Liver (tissue), 9 donors: ENCODE results near the gene ATPAF1. TPM values are rescaled to one million over a fixed set of nuclear protein-coding genes. Genes with fewer than 3 reads are reported as not detected.

Experiments used
- DNase-seq: peaks from one replicate; pipeline ENCODE4 v3.0.0-alpha.2; 2017; ENCODE audit warnings: low spot score
- H3K27ac ChIP-seq, 2 donors: one replicate each; pipeline ENCODE4 v1.7.0; 2013; ENCODE audit warnings: inconsistent platforms in 2 of 2, low read length in 2 of 2, control low read depth in 1 of 2, low read depth in 1 of 2, mild to moderate bottlenecking in 1 of 2
- H3K27me3 ChIP-seq, 4 donors: one replicate each; pipeline versions ENCODE4 v1.6.1 to v1.7.0; 2013; ENCODE audit warnings: low read length in 3 of 4, inconsistent platforms in 1 of 4, mild to moderate bottlenecking in 1 of 4, moderate library complexity in 1 of 4; ENCODE audit not compliant: control insufficient read depth in 4 of 4, insufficient read depth in 4 of 4
- H3K36me3 ChIP-seq, 4 donors: one replicate each; pipeline versions ENCODE4 v1.6.1 to v1.7.0; 2013; ENCODE audit warnings: low read length in 3 of 4, mild to moderate bottlenecking in 3 of 4, low read depth in 1 of 4, moderate library complexity in 1 of 4; ENCODE audit not compliant: control insufficient read depth in 4 of 4, insufficient read depth in 3 of 4
- H3K4me1 ChIP-seq, 4 donors: one replicate each; pipeline versions ENCODE4 v1.6.1 to v1.7.0; 2013; ENCODE audit warnings: low read length in 3 of 4, mild to moderate bottlenecking in 3 of 4, moderate library complexity in 1 of 4; ENCODE audit not compliant: control insufficient read depth in 4 of 4, insufficient read depth in 4 of 4
- H3K4me3 ChIP-seq, 3 donors: one replicate each; pipeline versions ENCODE4 v1.6.1 to v1.7.0; 2013; ENCODE audit warnings: low read length in 3 of 3, control low read depth in 1 of 3, low read depth in 1 of 3, mild to moderate bottlenecking in 1 of 3
- H3K9ac ChIP-seq, 2 donors: one replicate each; pipeline ENCODE4 v1.7.0; 2013; ENCODE audit warnings: low read length in 2 of 2, mild to moderate bottlenecking in 2 of 2, moderate library complexity in 2 of 2, control low read depth in 1 of 2, low read depth in 1 of 2
- H3K9me3 ChIP-seq, 4 donors: one replicate each; pipeline versions ENCODE4 v1.6.1 to v1.7.0; 2013; ENCODE audit warnings: low read length in 3 of 4; ENCODE audit not compliant: control insufficient read depth in 4 of 4
- EGR1 ChIP-seq, 2 donors: IDR thresholded peaks; 2 replicates each; pipeline ENCODE4 v1.6.1; 2016 to 2018; ENCODE audit warnings: antibody characterized with exemption in 2 of 2, low read depth in 2 of 2
- FOXA1 ChIP-seq: IDR thresholded peaks from 2 replicates; pipeline ENCODE4 v1.6.1; 2016; ENCODE audit warnings: antibody characterized with exemption
- FOXA2 ChIP-seq: IDR thresholded peaks from 2 replicates; pipeline ENCODE4 v1.6.1; 2016; ENCODE audit warnings: antibody characterized with exemption
- GABPA ChIP-seq, 2 donors: IDR thresholded peaks in 1 of 2; conservative IDR thresholded peaks in 1 of 2; 2 replicates each; pipeline ENCODE4 v1.6.1; 2016; ENCODE audit warnings: antibody characterized with exemption in 2 of 2, mild to moderate bottlenecking in 1 of 2, moderate library complexity in 1 of 2
- HNF4A ChIP-seq, 2 donors: conservative IDR thresholded peaks; 2 replicates each; pipeline ENCODE4 v1.6.1; 2016; ENCODE audit warnings: antibody characterized with exemption in 2 of 2, mild to moderate bottlenecking in 2 of 2
- HNF4G ChIP-seq: IDR thresholded peaks from 2 replicates; pipeline ENCODE4 v1.6.1; 2016; ENCODE audit warnings: antibody characterized with exemption
- JUND ChIP-seq, 2 donors: IDR thresholded peaks; 2 replicates each; pipeline ENCODE4 v1.6.1; 2016; ENCODE audit warnings: antibody characterized with exemption in 2 of 2
- MAX ChIP-seq: IDR thresholded peaks from 2 replicates; pipeline ENCODE4 v1.6.1; 2016; ENCODE audit warnings: antibody characterized with exemption
- NR2F2 ChIP-seq: IDR thresholded peaks from 2 replicates; pipeline ENCODE4 v1.6.1; 2016; ENCODE audit warnings: antibody characterized with exemption
- RAD21 ChIP-seq, 2 donors: IDR thresholded peaks; 2 replicates each; pipeline ENCODE4 v1.6.1; 2016; ENCODE audit warnings: antibody characterized with exemption in 2 of 2, mild to moderate bottlenecking in 2 of 2
- REST ChIP-seq: IDR thresholded peaks from 2 replicates; pipeline ENCODE4 v1.6.1; 2016; ENCODE audit warnings: antibody characterized with exemption, mild to moderate bottlenecking
- RXRA ChIP-seq, 2 donors: IDR thresholded peaks; 2 replicates each; pipeline ENCODE4 v1.6.1; 2017 to 2018; ENCODE audit warnings: antibody characterized with exemption in 2 of 2, mild to moderate bottlenecking in 1 of 2
- SP1 ChIP-seq: IDR thresholded peaks from 2 replicates; pipeline ENCODE4 v1.6.1; 2018; ENCODE audit warnings: antibody characterized with exemption, mild to moderate bottlenecking
- TAF1 ChIP-seq: conservative IDR thresholded peaks from 2 replicates; pipeline ENCODE4 v1.6.1; 2016; ENCODE audit warnings: antibody characterized with exemption, mild to moderate bottlenecking
- YY1 ChIP-seq: IDR thresholded peaks from 2 replicates; pipeline ENCODE4 v1.6.1; 2016; ENCODE audit warnings: antibody characterized with exemption, mild to moderate bottlenecking
- WGBS: extraction: QIAGEN DNeasy Blood & Tissue Kit; methylation state at CpG from one replicate; pipeline ENCODE4 v1.1.7; 2013; 5-methylcytosine and 5-hydroxymethylcytosine counted together
- polyA plus RNA-seq, 2 donors: library from polyadenylated mRNA; stranded (reverse) in 1 of 2; unstranded in 1 of 2; fragments of 200-250 nt in 1 of 2; fragments of >200 nt in 1 of 2; fragmentation: Nextera tagmentation in 1 of 2; extraction: Ambion mirVana in 1 of 2; gene quantifications; one replicate each; pipeline versions ENCODE4 v1.2.1 to v1.2.3, GENCODE V29; 2013 to 2015
- total RNA-seq, 2 donors: library from RNA; depleted of rRNA; stranded (reverse); fragments of >200 nt; gene quantifications; one replicate each; pipeline ENCODE4 v1.2.3, GENCODE V29; 2014
- TF ChIP-seq, protein P1 (sequence below): IDR thresholded peaks from 2 replicates; pipeline ENCODE4 v1.6.1; 2016; ENCODE audit warnings: antibody characterized with exemption
- TF ChIP-seq, protein P2 (sequence below): IDR thresholded peaks from 2 replicates; pipeline ENCODE4 v1.6.1; 2016; ENCODE audit warnings: antibody characterized with exemption
- TF ChIP-seq, protein P3 (sequence below): fragments of 150-350 bp; IDR thresholded peaks from 2 replicates; pipeline ENCODE4 v1.5.1; 2017; ENCODE audit warnings: improper control_type of control experiment, low read depth, low read length; ENCODE audit not compliant: missing input control
- donor health status: healthy.
- donor health status: healthy.
- donor health status: healthy.
- donor health status: healthy.
- donor health status: healthy.

The ATPAF1 gene
- total and polyA plus RNA-seq, 4 donors: 35.3 to 54.1 (median 37.0) TPM

- H3K4me3 ChIP-seq: no peak overlapping the region
- no peak overlapping the region for H3K27ac ChIP-seq
- peaks cover 11 to 20% (median 16%) of the 10 kb centered on the region in 4 donors for H3K36me3 ChIP-seq
- no peak for DNase-seq
- no peak overlapping the region for H3K9ac ChIP-seq
- H3K9me3 ChIP-seq: no peaks in the 10 kb centered on the region
- H3K4me1 ChIP-seq: no peaks in the 10 kb centered on the region
- TF ChIP-seq REST: no peak
- TF ChIP-seq RXRA (IDR thresholded peaks at IDR 0.05): no peak
- TF ChIP-seq, protein P1, sequence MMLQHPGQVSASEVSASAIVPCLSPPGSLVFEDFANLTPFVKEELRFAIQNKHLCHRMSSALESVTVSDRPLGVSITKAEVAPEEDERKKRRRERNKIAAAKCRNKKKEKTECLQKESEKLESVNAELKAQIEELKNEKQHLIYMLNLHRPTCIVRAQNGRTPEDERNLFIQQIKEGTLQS: no peak
- TF ChIP-seq, protein P2, sequence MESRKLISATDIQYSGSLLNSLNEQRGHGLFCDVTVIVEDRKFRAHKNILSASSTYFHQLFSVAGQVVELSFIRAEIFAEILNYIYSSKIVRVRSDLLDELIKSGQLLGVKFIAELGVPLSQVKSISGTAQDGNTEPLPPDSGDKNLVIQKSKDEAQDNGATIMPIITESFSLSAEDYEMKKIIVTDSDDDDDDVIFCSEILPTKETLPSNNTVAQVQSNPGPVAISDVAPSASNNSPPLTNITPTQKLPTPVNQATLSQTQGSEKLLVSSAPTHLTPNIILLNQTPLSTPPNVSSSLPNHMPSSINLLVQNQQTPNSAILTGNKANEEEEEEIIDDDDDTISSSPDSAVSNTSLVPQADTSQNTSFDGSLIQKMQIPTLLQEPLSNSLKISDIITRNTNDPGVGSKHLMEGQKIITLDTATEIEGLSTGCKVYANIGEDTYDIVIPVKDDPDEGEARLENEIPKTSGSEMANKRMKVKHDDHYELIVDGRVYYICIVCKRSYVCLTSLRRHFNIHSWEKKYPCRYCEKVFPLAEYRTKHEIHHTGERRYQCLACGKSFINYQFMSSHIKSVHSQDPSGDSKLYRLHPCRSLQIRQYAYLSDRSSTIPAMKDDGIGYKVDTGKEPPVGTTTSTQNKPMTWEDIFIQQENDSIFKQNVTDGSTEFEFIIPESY: no peak
- no peak for TF ChIP-seq TAF1
- no peak for TF ChIP-seq FOXA2
- no peak for TF ChIP-seq HNF4G
- TF ChIP-seq, protein P3, sequence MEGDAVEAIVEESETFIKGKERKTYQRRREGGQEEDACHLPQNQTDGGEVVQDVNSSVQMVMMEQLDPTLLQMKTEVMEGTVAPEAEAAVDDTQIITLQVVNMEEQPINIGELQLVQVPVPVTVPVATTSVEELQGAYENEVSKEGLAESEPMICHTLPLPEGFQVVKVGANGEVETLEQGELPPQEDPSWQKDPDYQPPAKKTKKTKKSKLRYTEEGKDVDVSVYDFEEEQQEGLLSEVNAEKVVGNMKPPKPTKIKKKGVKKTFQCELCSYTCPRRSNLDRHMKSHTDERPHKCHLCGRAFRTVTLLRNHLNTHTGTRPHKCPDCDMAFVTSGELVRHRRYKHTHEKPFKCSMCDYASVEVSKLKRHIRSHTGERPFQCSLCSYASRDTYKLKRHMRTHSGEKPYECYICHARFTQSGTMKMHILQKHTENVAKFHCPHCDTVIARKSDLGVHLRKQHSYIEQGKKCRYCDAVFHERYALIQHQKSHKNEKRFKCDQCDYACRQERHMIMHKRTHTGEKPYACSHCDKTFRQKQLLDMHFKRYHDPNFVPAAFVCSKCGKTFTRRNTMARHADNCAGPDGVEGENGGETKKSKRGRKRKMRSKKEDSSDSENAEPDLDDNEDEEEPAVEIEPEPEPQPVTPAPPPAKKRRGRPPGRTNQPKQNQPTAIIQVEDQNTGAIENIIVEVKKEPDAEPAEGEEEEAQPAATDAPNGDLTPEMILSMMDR: no peak
- TF ChIP-seq EGR1 (IDR thresholded peaks at IDR 0.05; ENCODE audit: low read depth in 2 of 2): no peak
- no peak for TF ChIP-seq RAD21 (IDR thresholded peaks at IDR 0.05)
- TF ChIP-seq HNF4A (conservative IDR thresholded peaks at IDR 0.05): no peak
- TF ChIP-seq SP1: no peak
- no peak for TF ChIP-seq YY1
- TF ChIP-seq MAX: no peak
- no peak for TF ChIP-seq NR2F2
- no peak for TF ChIP-seq GABPA (IDR thresholded peaks at IDR 0.05 in 1 of 2, conservative IDR thresholded peaks at IDR 0.05 in 1 of 2)
- no peak for TF ChIP-seq FOXA1
- TF ChIP-seq JUND (IDR thresholded peaks at IDR 0.05): no peak
- 97% methylated on average over 3 of the region's 3 CpGs for WGBS
- no peaks in the 10 kb centered on the region for H3K27me3 ChIP-seq
These were observed 71.3 kb downstream of the ATPAF1 start for GRCh38 chr1:46596846-46597245.
